SHP77 treated with DMSO at 0.1 percent for 48 hours (cell line): ENCODE results near the gene SLIT1.

Source experiments
- DNase-seq: peaks from one replicate; lab custom pipeline; 2025; lab: John Stamatoyannopoulos, UW

SLIT1 gene

DNA sequence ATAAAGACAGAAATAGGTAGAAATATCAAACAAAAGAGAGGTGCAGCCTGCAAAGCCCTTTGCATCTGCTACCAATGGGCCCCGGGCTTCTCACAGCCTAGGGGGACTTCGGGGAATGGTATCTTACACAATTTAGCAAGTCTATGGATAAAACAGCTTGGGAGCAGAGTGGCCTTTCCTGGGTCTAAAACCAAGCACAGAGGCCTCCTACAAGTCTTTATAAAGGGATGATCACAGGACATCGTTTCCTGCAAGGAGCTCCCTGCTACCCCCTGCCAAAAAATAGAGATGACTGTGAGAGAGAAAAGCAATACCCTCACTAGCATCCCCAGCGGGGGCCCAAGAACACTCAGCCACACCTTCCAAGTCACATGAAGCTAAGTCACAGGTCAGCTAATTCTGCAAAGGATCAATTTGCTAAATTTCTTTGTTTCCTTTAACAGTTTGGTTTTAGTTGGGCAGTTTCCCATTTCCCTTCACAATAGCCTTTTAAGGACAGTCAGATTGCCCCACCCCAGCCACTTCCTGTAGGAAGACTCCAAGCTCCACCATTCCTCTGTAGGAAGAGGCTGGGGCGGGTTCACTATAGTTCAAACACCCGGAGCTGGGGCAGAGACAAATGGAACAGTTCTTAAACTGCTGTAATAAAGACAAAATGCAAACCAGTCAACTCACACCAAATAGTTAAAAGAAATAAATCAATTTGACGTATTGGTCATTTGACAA is 105.5 kb downstream of the SLIT1 start:
- DNase-seq: no peak

DNA sequence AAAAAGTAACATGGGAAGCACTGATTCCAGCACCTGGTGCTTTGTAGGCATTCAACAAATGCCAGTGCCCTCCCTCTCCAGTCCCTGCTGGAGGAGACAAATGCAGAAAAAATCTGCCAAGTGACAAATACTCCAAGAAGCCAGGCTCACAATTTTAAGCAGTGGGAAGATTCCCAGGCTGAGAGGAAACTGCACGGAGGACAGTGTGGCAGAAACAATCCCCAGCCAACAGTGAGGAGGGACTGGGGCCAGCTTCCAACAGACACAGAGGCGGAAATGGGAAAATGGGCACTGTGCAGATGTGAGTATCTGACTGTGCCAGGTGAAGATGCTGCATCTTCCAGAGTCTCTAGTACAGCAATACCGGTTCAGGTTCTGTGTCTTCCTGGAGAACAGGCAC is 106.3 kb downstream of the SLIT1 start:
- DNase-seq: no peak

DNA sequence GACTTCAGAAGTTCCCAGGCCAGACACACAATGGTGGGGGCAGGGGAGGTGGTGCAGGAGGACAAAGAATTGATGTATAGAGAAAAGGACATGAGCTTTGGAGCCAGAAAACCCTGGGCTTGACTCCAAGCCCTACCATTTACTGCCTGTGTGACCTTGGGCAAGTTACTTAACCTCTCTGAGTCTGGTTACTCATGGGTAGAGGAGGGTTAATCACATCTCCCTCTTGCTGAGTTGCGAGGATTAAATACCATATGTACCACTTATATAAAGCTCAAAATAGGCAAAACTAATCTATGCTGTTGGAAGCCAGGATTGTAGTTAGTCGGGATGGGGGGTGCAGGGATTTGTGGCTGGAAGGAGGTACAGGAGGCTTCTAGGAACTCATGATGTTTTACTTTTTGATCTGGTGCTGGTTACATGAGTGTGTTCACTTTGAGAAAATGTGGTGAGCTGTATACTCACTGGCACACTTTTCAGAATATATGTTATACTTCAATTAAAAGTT is 106.8 kb downstream of the SLIT1 start:
- no peak for DNase-seq

DNA sequence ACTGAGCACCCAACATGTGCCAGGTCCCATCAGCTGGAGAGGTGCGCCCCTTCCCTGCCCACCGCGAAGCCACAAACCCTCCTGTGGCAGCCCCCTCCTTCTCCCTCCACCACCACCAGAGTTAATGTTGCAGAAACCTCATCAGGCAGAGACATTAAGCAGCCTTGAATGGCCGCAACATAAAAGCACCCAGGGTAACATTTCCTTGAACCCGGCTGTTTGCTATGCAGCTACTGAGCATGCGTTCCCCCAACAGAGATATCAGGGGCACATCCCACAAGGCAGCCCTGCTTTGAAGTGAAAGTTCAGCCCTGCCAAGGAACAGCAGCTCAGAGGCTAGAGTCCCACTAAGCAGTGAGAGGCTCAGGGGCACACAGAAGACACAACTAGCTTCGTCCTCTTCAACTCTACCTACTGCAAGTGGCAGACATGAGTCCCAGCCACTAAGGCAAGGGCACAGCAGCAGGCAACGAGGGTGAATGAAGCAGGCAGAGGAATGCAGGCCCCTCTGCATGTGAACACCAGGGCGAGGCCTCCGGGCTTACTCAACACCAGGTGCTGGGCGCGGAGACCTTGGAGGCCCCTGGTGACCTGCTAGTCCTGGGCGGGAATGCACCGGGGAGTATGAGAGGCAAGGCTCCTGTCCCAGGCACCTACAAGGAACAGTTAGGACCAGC is 107.4 kb downstream of the SLIT1 start:
- DNase-seq: no peak

DNA sequence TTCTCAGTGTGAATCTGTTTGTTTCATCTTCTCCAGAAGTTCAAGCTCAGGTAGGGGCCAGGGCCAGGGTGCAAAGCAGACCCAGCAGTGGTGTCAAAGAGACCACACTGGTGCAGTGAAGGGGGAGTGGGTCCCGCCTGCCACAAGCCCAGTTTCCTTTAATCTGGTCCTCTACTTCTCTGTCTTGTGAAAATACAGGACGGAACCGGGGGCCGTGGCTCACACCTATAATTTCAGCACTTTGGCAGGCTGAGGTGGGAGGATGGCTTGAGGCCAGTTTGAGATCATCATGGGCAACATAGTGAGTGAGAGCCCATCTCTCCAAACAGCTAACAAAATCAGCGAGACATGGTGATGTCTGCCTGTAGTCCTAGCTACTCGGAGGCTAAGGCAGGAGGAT is 109.0 kb downstream of the SLIT1 start:
- DNase-seq: no peak

DNA sequence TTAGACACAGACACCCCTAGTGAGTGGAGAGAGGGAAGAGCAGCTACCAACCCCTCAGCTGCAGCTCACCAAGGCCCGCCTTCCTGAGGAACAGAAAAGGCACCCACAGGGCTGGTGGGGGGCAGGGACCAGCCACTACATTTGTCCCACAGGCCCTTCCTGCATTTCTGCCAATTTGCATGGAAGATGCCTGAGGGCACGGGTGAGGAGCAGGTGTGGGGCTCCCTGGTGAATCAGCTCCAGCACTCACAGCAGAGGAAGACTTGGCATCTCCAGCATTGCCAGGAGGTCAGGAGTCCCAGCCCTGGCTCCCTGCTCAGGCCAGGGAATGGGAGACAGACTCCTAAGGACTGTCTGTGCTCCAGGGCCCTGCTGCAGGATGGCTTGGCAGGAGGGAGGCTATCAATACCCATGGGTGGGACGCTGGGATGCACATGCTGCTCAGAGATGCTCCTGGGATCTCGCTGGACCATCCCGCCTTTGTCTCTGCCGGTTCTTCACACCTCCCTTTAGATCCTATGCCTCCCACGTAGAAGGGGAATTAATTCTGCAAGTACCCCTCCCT is 109.7 kb downstream of the SLIT1 start:
- no peak for DNase-seq

DNA sequence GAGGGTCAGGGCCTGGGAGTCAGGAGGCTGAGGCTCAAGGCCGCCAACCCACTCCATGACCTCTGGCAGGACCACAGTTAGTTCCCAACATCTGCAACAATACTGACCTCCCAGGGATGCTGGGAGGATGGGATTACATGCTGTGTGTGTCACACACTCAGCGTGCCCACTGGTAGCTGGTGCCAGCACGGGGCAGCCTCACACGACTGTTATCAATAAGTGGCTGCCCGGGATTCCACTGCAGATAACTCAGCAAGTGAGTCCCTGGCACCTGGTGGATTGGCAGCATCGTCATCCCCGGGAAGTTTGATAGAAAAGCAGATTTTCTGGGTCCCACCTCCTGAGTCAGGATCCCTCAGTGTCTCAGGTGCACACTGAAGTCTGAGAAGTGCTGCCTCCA is 110.3 kb downstream of the SLIT1 start:
- no peak for DNase-seq

DNA sequence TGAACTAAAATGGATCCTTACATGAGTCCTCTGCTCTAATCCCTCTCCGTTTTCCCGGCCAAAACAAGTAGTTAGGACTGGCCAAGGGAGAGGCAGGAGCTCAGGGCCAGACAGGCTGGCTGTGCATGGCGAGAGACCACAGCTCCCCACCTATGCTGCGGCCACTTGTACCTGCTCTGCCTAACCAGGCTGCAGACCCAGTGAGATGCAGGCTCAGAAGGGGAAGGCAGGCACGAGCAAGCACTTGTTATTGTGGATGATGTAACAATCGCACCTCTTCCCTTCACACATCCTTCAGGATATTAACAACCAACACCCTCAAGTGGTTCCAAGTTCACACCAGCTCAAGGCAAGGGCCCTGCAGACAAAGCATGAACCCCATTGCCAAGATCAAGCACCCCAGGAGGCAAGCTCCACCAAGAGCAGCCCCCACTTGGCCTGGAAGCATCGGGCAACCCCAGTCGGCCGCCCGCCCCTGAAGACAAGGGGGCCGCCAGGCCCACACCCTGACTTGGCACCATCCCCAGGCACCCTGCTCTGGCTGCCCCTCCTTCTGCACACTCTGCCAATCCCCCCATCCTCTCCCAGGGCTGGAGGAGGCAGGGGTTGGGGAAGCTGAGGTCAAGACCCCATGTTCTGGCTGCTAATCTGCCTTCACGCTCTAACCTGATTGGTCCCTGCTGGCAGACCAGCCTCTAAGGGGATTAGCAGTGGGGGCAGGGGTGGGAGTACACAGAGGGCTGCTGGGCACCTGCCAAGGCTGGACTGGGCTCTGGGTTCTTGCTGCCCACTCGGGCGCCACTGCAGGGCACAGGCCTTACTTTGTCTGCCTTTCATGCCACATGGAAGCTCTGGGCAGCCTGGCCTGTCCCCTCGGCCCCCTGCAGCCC is 111.3 kb downstream of the SLIT1 start:
- no peak for DNase-seq

DNA sequence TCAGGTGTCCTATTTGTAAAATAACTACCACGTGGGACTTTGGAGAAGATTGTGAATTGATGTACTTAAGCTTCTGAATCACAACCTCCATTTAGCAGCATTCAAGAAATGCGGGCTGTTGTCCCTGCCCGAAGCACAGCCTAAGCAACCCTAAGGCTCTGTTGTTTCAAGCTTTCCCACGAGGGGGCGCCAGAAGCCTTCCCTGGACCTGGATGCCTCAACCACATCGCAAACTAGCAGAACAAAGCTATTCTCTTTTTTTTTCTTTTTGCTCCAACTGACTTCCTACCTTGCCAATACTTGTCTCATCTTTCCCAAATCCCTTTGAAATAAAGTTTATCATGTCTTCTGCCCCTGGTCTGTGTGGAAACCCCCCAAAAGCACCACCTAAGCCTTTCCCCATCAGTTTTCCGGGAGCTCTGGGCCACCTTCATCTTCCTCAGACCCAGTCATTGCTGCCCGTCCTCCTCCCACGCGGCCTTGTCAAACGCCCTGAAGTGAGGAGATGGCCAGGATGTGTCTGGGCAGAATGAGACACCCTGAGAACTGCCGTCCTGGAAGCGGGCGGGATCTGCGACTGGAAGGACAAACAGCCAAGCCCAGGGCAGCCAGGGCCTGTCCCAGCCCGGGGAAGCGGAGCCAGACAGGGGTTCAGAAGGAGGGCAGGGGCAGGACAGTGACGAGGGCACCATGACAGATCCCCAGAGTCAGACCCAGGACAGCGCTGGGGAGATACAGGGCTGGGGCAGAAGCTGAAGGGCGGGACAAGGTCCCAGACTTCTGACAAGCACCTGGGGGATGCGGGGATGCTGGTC is 112.7 kb downstream of the SLIT1 start:
- peak; percentile 35 for DNase-seq

DNA sequence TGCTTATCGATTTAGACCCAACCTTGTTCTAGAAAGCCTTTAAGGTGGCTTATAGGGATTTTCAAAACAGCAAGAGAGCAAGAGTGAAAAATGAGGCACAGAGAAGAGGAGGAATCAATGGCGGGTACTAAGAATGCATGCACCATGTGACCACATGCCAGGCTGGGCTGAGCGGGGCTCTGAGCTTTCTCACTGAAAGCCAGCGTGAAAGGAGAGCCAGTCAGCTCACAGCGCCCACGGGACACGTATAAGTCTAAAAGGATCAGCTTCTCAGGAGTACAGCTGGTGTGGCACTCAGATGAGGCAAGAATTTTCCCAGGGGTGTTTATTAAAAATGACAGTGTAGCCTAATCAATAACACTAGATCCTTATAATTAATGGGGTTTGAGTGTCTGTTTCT is 114.3 kb downstream of the SLIT1 start:
- no peak for DNase-seq

DNA sequence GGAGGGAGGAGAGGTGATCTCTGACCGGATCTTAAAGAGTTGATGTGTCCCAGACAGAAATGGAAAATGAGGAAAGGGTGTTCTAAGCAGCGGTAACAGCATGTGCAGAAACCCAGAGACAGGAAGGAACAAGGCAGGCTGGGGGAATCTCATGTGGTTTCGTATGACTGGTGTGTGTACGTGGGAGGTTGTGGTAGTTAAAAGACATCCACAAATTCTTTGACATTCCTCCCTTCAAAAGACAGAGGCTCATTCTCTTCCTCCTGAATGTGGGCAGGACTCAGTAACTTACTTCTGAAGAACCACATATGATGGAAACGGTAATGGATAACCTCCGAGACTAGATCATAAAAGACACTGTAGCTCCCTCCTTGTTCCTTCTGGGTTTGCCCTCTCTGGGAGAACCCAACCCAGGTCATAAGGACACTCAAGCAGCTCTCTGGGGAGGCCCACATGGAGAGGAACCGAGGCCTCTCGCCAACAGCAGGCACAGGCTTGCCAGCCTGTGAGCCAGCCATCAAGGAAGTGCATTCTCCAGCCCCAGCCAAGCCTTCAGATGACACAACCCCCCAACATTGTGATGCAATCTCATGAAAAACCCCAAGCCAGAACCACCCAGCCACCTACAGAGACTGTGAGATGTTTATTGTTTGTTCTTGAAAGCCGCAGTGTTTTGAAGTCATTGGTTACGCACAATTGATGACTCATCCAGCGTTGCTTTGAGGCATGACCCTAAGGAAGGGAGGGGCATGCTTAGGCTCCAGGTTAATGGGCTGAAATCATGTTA is 116.0 kb downstream of the SLIT1 start:
- DNase-seq: no peak

DNA sequence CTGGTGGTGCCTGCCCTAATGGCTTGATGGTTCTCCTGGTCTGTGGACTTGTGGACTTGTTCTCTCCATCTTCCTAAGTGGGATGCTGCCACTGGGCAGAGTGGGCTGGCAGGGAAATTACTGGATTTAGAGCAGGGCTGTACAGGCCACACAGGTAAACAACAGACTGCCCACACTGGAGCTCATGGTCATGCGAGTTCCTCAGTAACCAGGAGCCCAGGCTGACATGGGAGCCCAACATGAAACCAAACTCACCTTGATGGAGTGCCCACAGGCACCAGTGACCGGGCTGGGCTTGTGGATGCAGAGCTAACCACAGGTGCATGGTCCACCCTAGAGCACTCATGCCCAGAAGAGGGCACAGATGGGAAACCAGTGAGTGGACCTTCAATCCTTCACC is 116.7 kb downstream of the SLIT1 start:
- no peak for DNase-seq

DNA sequence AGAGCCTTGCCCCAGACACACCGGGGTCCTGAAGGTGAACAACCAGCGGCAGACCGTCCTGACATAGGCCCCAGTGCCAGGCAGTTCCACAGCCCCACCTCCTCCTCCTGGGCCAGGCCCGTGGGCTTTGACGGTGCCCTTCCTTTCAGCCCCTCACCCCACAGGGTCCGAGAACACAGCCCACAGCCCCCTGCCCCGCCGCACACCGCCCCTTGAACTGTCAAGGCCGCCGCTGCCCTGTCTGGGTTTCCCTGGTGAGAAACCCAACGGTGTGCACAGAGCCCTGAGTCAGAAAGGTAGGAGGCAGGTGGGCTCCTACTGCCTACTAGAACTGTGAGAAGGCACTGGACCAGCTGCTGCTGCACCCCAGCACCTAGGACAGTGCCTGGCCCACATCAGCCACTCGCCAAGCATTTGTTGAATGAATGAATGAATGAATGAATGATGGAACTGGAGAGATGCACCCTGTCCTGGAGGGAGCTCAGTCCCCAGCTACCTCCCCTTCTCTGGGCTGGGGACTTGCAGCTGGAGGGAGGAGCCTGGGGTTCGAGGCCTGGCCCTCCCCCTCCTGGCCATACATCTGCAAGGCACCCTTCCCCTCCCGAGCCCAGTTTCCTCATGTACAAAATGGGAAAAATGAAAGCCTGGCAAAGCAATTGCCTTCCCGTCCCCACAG is 117.9 kb downstream of the SLIT1 start:
- DNase-seq: no peak

DNA sequence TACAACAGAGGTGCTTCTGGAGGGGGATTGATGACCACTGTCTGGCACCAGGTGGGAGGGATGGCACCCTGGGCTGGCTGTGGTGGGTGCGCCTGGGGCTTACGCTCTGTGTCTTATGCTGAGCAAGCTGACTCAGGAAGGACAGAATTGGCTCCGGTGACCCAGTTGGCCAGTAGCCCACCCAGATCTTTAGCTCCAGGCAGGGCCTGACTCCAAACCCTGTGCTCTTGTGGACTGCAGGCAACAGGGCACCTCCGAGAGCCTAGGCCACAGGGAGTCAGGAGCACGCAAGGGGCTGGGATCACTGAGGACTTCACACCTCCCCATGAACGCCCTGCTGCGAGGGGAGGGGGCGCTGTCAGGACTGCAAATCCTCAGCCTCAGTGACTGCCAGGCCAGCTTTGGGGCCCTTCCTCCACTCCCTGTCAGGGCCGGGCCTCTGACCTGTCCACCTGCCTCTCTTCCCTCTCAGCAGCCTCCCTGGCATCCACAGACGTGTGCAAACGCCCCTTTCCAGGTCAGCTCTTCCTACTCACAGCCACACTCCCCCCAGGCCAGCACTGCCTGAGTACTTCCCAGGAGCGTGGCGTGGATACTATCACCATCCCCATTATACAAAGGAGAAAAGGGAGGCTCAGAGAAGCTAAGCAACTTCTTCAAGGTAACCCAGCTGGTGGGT is 118.7 kb downstream of the SLIT1 start:
- DNase-seq: no peak

DNA sequence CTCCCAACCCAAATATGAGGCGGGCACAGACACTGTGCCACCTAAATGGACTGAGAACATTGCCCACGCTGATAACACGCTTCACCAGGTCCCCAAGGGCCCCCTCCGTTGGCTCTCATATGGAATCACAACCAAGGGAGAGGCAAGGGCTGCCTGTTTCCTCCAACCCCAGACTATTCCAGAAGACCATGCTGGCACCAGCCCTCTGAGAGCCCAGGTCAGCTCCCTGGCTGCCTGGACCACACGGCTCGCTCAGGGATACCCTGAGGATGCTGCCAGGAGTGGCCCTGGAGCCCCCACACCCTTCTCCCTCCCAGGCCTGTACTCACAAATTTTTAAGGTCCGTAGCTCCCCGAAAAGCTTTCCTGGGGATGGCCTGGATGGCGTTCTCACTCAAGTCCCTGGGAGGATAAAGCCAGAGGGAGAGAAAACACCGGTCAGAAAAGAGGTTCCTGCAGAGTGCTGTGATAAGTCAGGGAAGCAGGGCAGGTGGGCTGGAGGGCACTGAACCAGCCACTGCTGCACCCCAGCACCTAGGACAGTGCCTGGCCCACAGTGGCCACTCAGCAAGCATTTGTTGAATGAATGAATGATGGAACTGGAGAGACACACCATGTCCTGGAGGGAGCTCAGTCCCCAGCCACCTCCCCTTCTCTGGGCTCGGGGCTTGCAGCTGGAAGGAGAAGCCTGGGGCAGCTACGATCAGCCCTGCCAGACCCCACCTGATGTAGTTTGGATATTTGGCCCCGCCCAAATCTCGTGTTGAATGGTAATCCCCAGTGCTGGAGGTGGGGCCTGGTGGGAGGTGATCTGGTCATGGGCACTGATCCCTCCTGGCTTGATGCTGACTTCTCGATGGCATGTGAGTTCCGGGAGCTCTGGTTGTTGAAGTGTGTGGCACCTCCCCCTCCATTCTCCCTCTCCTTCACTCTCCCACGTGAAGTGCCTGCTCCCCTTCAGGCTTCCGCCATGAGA is 119.8 kb downstream of the SLIT1 start:
- DNase-seq: no peak

DNA sequence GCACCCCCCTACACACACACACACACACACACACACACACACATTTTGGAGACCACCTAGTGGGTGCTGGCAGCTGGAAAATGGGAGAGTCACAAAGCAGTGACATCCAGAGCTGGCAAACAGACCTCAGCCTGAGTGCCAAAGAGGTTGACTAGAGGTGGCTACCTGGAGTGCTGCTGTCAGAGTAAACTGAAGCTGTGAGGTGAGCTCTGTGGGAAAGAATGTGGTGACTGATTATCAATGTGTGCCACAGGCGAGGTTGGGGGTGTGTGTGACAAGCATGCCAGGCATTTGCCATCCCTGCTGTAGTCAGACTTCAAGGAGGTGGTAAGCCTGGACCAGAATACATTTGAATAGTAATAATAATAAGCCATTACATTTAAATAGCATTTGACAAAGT is 120.6 kb downstream of the SLIT1 start:
- no peak for DNase-seq

DNA sequence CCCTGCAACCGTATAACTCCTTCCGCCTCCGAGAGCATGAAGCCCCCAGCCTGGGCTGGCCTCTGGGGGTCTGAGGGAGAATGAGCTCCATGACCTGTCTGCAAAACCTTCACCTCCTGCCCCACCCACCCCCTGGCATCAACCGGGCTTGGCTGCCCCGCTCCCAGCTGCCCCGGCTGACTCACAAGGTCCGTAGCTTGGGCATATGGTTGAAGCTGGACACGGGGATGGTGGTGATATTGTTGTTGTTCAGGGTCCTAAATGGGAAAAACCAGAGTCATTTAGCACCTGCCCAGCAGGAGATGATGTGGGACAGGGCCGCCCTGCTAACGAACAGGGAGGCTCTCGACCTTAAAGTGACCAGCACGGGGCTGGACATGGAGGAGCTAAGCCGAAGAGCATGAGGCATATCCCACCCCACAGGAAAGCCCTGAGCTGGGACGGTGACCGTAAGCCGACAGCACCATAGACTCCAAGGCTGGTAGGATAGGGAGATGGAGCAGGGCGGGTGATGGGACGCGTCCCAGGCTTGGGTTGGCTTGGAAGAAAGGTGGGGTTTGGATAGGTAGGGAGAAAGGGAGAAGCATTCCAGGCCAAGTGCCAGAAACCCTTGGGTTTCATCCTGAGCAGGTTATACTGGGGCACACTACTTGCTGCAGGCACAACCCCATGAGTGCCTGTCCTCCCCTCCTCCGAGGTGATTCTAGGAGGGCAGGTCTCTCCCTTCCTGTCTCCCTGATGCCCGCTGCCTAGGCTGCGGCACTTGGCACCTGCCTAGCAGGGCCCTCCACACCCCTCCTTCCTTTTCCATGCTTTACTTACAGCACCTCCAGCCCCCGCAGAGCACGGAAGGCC is 121.5 kb downstream of the SLIT1 start:
- DNase-seq: no peak
